ENCODE data around the gene CPAMD8.

DNA sequence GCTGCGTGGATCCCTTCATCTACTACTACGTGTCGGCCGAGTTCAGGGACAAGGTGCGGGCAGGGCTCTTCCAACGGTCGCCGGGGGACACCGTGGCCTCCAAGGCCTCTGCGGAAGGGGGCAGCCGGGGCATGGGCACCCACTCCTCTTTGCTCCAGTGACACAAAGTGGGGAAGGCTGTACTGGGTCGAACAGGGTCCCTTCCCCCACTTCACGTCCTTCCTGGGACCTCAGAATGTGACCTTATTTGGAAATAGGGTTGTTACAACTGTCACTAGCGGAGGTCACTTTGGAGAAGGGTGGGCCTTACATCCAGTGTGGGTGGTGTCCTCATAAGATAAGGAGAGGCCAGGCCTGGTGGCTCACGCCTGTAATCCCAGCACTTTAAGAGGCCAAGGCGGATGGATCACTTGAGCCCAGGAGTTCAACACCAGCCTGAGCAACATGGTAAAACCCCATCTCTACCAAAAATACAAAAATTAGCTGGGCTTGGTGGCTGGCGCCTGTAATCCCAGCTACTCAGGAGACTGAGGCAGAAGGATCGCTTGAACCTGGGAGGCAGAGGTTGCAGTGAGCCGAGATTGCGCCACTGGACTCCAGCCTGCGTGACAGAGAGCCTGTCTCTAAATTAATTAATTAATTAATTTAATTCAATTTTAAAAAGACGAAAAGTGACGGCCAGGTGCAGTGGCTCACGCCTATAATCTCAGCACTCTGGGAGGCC is 136.0 kb downstream of the CPAMD8 start:
- TF ChIP-seq TBP (IDR thresholded peaks at IDR 0.05; ENCODE audit: low read depth, low read length), result no peak
- TF ChIP-seq SP1 (IDR thresholded peaks at IDR 0.05; ENCODE audit: low read depth, low read length), result no peak
- TF ChIP-seq, protein P1, sequence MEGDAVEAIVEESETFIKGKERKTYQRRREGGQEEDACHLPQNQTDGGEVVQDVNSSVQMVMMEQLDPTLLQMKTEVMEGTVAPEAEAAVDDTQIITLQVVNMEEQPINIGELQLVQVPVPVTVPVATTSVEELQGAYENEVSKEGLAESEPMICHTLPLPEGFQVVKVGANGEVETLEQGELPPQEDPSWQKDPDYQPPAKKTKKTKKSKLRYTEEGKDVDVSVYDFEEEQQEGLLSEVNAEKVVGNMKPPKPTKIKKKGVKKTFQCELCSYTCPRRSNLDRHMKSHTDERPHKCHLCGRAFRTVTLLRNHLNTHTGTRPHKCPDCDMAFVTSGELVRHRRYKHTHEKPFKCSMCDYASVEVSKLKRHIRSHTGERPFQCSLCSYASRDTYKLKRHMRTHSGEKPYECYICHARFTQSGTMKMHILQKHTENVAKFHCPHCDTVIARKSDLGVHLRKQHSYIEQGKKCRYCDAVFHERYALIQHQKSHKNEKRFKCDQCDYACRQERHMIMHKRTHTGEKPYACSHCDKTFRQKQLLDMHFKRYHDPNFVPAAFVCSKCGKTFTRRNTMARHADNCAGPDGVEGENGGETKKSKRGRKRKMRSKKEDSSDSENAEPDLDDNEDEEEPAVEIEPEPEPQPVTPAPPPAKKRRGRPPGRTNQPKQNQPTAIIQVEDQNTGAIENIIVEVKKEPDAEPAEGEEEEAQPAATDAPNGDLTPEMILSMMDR (IDR thresholded peaks at IDR 0.05; ENCODE audit: control extremely low read depth in 1 of 3, insufficient read depth in 1 of 3, low read depth in 1 of 3, low read length in 3 of 3), result no peak

Measured in H1 (cell line).